ENCODE data around the gene RMI2. TPM values are rescaled to one million over a fixed set of nuclear protein-coding genes. Genes with fewer than 3 reads are reported as not detected.

Gene RMI2
- total and polyA plus RNA-seq, 9 of the 15 experiments (the other 6 are each of a cell fraction or from before 2014, with no cell fraction given) = 8.0 to 43.4 (median 32.5) TPM

- no peaks in the 10 kb centered on the region for H3K9me1 ChIP-seq (ENCODE audit: control insufficient read depth, insufficient read depth, low read length)
- H3K4me1 ChIP-seq (replicated peaks in 1 of 2; ENCODE audit: control insufficient read depth in 2 of 2, insufficient read depth in 2 of 2, low read length in 2 of 2) = peaks cover 0 to 3% of the 10 kb centered on the region in 2 experiments; a peak in 2 of 5 replicates
- in situ Hi-C loops (cut with MboI) (no loop called here), intact Hi-C loops (cut with micrococcal nuclease) (no loop called here)
- no peaks in the 10 kb centered on the region for H3K79me2 ChIP-seq (ENCODE audit: control insufficient read depth, insufficient read depth, low read length)
- ChIA-PET POLR2A (interaction anchor here (0.7 to 0.8 kb wide), 2 partner anchors 8 to 114 kb away, joined by 3 to 4 read pairs; no protein-coding TSS in a partner anchor), CTCF (ENCODE audit: low intra/inter-chr PET ratio) (no interaction called here)
- H3K36me3 ChIP-seq (ENCODE audit: control insufficient read depth, insufficient read depth, low read length) = no peaks in the 10 kb centered on the region
- TF ChIP-seq MCM3 (IDR thresholded peaks at IDR 0.05) (0 out of 2 replicates have a peak, but pooled peaks have one; percentile 9), CCNT2 (IDR thresholded peaks at IDR 0.05; ENCODE audit: borderline replicate concordance, extremely low read depth, insufficient read length, low read depth, low read length) (no peak)
- peaks cover 16 to 29% of the 10 kb centered on the region in 2 experiments; a peak in 4 of 5 replicates for H3K27me3 ChIP-seq (ENCODE audit: control insufficient read depth in 2 of 2, insufficient read depth in 2 of 2, low read length in 2 of 2)
- ATAC-seq (no peak), DNase-seq (ENCODE audit: extremely low read depth in 1 of 4, low spot score in 3 of 4) (no peak), FAIRE-seq (no peak)
- no peak overlapping the region for H2AFZ ChIP-seq (ENCODE audit: low read depth, low read length)
- WGBS (ENCODE audit: insufficient coverage, low coverage, missing lambda C conversion rate) = 10% methylated on average over 10 of the region's 10 CpGs
- H4K20me1 ChIP-seq (replicated peaks; ENCODE audit: control insufficient read depth, insufficient read depth, low read length) = no peaks in the 10 kb centered on the region
- H3K9ac ChIP-seq (ENCODE audit: insufficient read depth in 1 of 2, low read depth in 2 of 2, low read length in 2 of 2) = no peak overlapping the region
- no peak overlapping the region for H3K4me2 ChIP-seq (ENCODE audit: insufficient read depth, low read length)
- no TSS peak for BruUV-seq (replicated peaks)
- H3K27ac ChIP-seq (ENCODE audit: extremely low read depth, low read depth, low read length) = no peak overlapping the region
- H3K9me3 ChIP-seq (replicated peaks; ENCODE audit: control insufficient read depth, insufficient read depth, low read depth, low read length) = peaks cover 2% of the 10 kb centered on the region; the same call in 1 of the 2 replicates
- no peak overlapping the region for H3K4me3 ChIP-seq
These were observed 19.7 kb upstream of the RMI2 start for GRCh38 chr16:11325404-11326083.

- ChIA-PET CTCF (ENCODE audit: low intra/inter-chr PET ratio) (no interaction called here), POLR2A (interaction anchor here (0.5 kb wide), 1 partner anchor 10 kb away, joined by 3 read pairs; no protein-coding TSS in a partner anchor)
- H2AFZ ChIP-seq (ENCODE audit: low read depth, low read length) = no peak overlapping the region
- TF ChIP-seq PTTG1 (tag; IDR thresholded peaks at IDR 0.05; ENCODE audit: low read depth) = no peak
- no peak for TF ChIP-seq RB1 (IDR thresholded peaks at IDR 0.05; ENCODE audit: low read depth)
- no peak for TF ChIP-seq DMBX1 (CRISPR knock-in tag; IDR thresholded peaks at IDR 0.05; ENCODE audit: borderline replicate concordance)
- H3K27ac ChIP-seq (ENCODE audit: extremely low read depth, low read depth, low read length) = no peak overlapping the region
- peaks cover 0 to 3% of the 10 kb centered on the region in 2 experiments; a peak in 2 of 5 replicates for H3K4me1 ChIP-seq (replicated peaks in 1 of 2; ENCODE audit: control insufficient read depth in 2 of 2, insufficient read depth in 2 of 2, low read length in 2 of 2)
- no peak overlapping the region for H3K9ac ChIP-seq (ENCODE audit: insufficient read depth in 1 of 2, low read depth in 2 of 2, low read length in 2 of 2)
- no peaks in the 10 kb centered on the region for H4K20me1 ChIP-seq (replicated peaks; ENCODE audit: control insufficient read depth, insufficient read depth, low read length)
- WGBS (ENCODE audit: insufficient coverage, low coverage, missing lambda C conversion rate) = 8% methylated on average over 9 of the region's 9 CpGs
- ATAC-seq (no peak), FAIRE-seq (no peak), DNase-seq (ENCODE audit: extremely low read depth in 1 of 4, low spot score in 3 of 4) (no peak)
- H3K4me3 ChIP-seq = no peak overlapping the region
- BruUV-seq (replicated peaks) = no TSS peak
- no peaks in the 10 kb centered on the region for H3K79me2 ChIP-seq (ENCODE audit: control insufficient read depth, insufficient read depth, low read length)
- no peak overlapping the region for H3K4me2 ChIP-seq (ENCODE audit: insufficient read depth, low read length)
- peaks cover 16 to 29% of the 10 kb centered on the region in 2 experiments; a peak in 4 of 5 replicates for H3K27me3 ChIP-seq (ENCODE audit: control insufficient read depth in 2 of 2, insufficient read depth in 2 of 2, low read length in 2 of 2)
- H3K36me3 ChIP-seq (ENCODE audit: control insufficient read depth, insufficient read depth, low read length) = no peaks in the 10 kb centered on the region
- intact Hi-C loops (cut with micrococcal nuclease) = no loop called here
- in situ Hi-C loops (cut with MboI) = no loop called here
- no peaks in the 10 kb centered on the region for H3K9me1 ChIP-seq (ENCODE audit: control insufficient read depth, insufficient read depth, low read length)
- H3K9me3 ChIP-seq (replicated peaks; ENCODE audit: control insufficient read depth, insufficient read depth, low read depth, low read length) = peaks cover 2% of the 10 kb centered on the region; the same call in 1 of the 2 replicates
These were observed 19.0 kb upstream of the RMI2 start for GRCh38 chr16:11326084-11326736.
